SU-DHL-6 (cell line): Measurements from ENCODE around the gene S100A5.

Source experiments
- H2AFZ ChIP-seq: fragments of 200-600 bp; sonication (generic); 2 replicates; pipeline ENCODE4 v1.6.1; 2014; ENCODE audit warnings: low read depth, mild to moderate bottlenecking, moderate library complexity, mixed read lengths, antibody characterized with exemption, low read length; ENCODE audit not compliant: severe bottlenecking
- H3F3A ChIP-seq: fragments of 200-600 bp; shearing (Covaris generic); 2 replicates; pipeline ENCODE4 v1.6.0; 2016; ENCODE audit warnings: antibody characterized with exemption, mild to moderate bottlenecking; ENCODE audit not compliant: insufficient read depth
- H3K27ac ChIP-seq: fragments of 200-600 bp; sonication (generic); 2 replicates; pipeline ENCODE4 v1.5.1; 2016; ENCODE audit warnings: low read depth, mild to moderate bottlenecking, low read length, moderate library complexity, mixed read lengths
- H3K27me3 ChIP-seq: fragments of 200-600 bp; sonication (generic), shearing (Covaris generic); 2 replicates; pipeline ENCODE4 v1.6.0; 2014; ENCODE audit warnings: mild to moderate bottlenecking, low read length
- H3K36me3 ChIP-seq: fragments of 200-600 bp; sonication (generic); 2 replicates; pipeline ENCODE4 v1.6.1; 2014; ENCODE audit warnings: mild to moderate bottlenecking, low read length, mixed read lengths
- H3K4me2 ChIP-seq: fragments of 300-600, 200-600 bp; shearing (Covaris generic), sonication (generic); 2 replicates; pipeline ENCODE4 v1.6.0; 2014; ENCODE audit warnings: low read length, low read depth, mild to moderate bottlenecking; ENCODE audit not compliant: poor library complexity, severe bottlenecking
- H3K4me3 ChIP-seq: fragments of 200-600 bp; sonication (generic); 2 replicates; pipeline ENCODE4 v1.5.1; 2014; ENCODE audit warnings: antibody characterized with exemption, low read length, mild to moderate bottlenecking, mixed read lengths; ENCODE audit not compliant: insufficient read depth, poor library complexity, severe bottlenecking
- H3K79me2 ChIP-seq: fragments of 200-600 bp; sonication (generic); 2 replicates; pipeline ENCODE4 v1.6.1; 2014; ENCODE audit warnings: mild to moderate bottlenecking, low read length, moderate library complexity; ENCODE audit not compliant: insufficient read depth
- H3K9ac ChIP-seq: fragments of 200-600 bp; sonication (generic); 2 replicates; pipeline ENCODE4 v1.7.0; 2014; ENCODE audit warnings: mild to moderate bottlenecking, low read length
- H3K9me2 ChIP-seq: fragments of 200-600 bp; sonication (generic); replicated peaks from 2 replicates; pipeline ENCODE4 v1.6.1; 2014; ENCODE audit warnings: low read length; ENCODE audit not compliant: insufficient read depth
- H3K9me3 ChIP-seq: fragments of 200-600 bp; sonication (generic); 2 replicates; pipeline ENCODE4 v1.6.1; 2014; ENCODE audit warnings: low read length, mixed read lengths; ENCODE audit not compliant: insufficient read depth
- H4K20me1 ChIP-seq: fragments of 200-600 bp; sonication (generic); 2 replicates; pipeline ENCODE4 v1.6.1; 2014; ENCODE audit warnings: low read depth, mild to moderate bottlenecking, antibody characterized with exemption, low read length, moderate library complexity, mixed read lengths
- CTCF ChIP-seq: fragments of 200-600 bp; sonication (generic); IDR thresholded peaks from one replicate; pipeline ENCODE4 v1.5.1; 2017; ENCODE audit warnings: antibody characterized with exemption, mild to moderate bottlenecking, low read length, moderate library complexity; ENCODE audit not compliant: insufficient read depth, poor library complexity, severe bottlenecking
- EZH2phosphoT487 ChIP-seq: fragments of 200-600 bp; sonication (generic), shearing (Covaris generic); conservative IDR thresholded peaks from 2 replicates; pipeline ENCODE4 v1.6.1; 2018; ENCODE audit warnings: mild to moderate bottlenecking, antibody characterized with exemption, low read length, moderate library complexity, mixed read lengths

S100A5 gene

GRCh38 chr1:153572569-153573015, 31.9 kb upstream of the S100A5 start:
- Histone ChIP-seq H3K4me3 (no peak overlapping the region), H3K36me3 (no peaks in the 10 kb centered on the region), H2AFZ (no peak overlapping the region), H4K20me1 (no peaks in the 10 kb centered on the region), H3K27ac (no peak overlapping the region), H3K9ac (no peak overlapping the region), H3K27me3 (no peaks in the 10 kb centered on the region), H3F3A (no peaks in the 10 kb centered on the region), H3K4me2 (no peak overlapping the region), H3K9me2 (no peaks in the 10 kb centered on the region), H3K9me3 (no peaks in the 10 kb centered on the region), H3K79me2 (no peaks in the 10 kb centered on the region)
- TF ChIP-seq CTCF (peak; percentile 69), EZH2phosphoT487 (no peak)

- Histone ChIP-seq H3K4me3 (no peak overlapping the region), H4K20me1 (no peaks in the 10 kb centered on the region), H3K9me2 (no peaks in the 10 kb centered on the region), H3K27ac (no peak overlapping the region), H3K4me2 (no peak overlapping the region), H3K27me3 (no peaks in the 10 kb centered on the region), H3K36me3 (no peaks in the 10 kb centered on the region), H3K79me2 (no peaks in the 10 kb centered on the region), H3K9ac (no peak overlapping the region), H3K9me3 (no peaks in the 10 kb centered on the region), H3F3A (no peaks in the 10 kb centered on the region), H2AFZ (no peak overlapping the region)
- TF ChIP-seq EZH2phosphoT487 (no peak), CTCF (no peak)
These were observed 31.0 kb upstream of the S100A5 start for GRCh38 chr1:153571706-153572105.

- no peak for TF ChIP-seq CTCF
- TF ChIP-seq EZH2phosphoT487, result no peak
- no peaks in the 10 kb centered on the region for H3K36me3 ChIP-seq
- H3K9me2 ChIP-seq, result no peaks in the 10 kb centered on the region
- no peak overlapping the region for H3K4me3 ChIP-seq
- H4K20me1 ChIP-seq, result no peaks in the 10 kb centered on the region
- no peak overlapping the region for H2AFZ ChIP-seq
- H3K4me2 ChIP-seq, result no peak overlapping the region
- H3F3A ChIP-seq, result no peaks in the 10 kb centered on the region
- H3K9me3 ChIP-seq, result no peaks in the 10 kb centered on the region
- H3K79me2 ChIP-seq, result no peaks in the 10 kb centered on the region
- H3K27ac ChIP-seq, result no peak overlapping the region
- H3K27me3 ChIP-seq, result no peaks in the 10 kb centered on the region
- no peak overlapping the region for H3K9ac ChIP-seq
These were observed 30.1 kb upstream of the S100A5 start for GRCh38 chr1:153570874-153571273.

GRCh38 chr1:153569465-153569864, 28.7 kb upstream of the S100A5 start:
- Histone ChIP-seq H3F3A (no peaks in the 10 kb centered on the region), H3K27me3 (no peaks in the 10 kb centered on the region), H3K36me3 (no peaks in the 10 kb centered on the region), H3K4me3 (no peak overlapping the region), H3K9me3 (no peaks in the 10 kb centered on the region), H3K79me2 (no peaks in the 10 kb centered on the region), H3K27ac (no peak overlapping the region), H3K9me2 (no peaks in the 10 kb centered on the region), H4K20me1 (no peaks in the 10 kb centered on the region), H3K4me2 (no peak overlapping the region), H3K9ac (no peak overlapping the region), H2AFZ (no peak overlapping the region)
- no peak for TF ChIP-seq EZH2phosphoT487
- no peak for TF ChIP-seq CTCF
